GM19438 (cell line): ENCODE results near the gene KMT2B.
"Not testable (repeated sequence)": the region's sequence is repeated elsewhere in the genome, so short reads cannot be mapped to it uniquely, and the experiment has no call there.

ENCODE experiments used
- ATAC-seq: cut with Tn5 transposase; IDR thresholded peaks from one replicate; pipeline ENCODE4 v1.9.1; 2021; ENCODE audit warnings: low read depth; ENCODE audit not compliant: unreplicated experiment

KMT2B gene

GRCh38 chr19:35717665-35718344, at the start of gene KMT2B:
Gene KMT2B, plus strand, starts transcription at chr19:35718003. Its CDS starts 16 bp downstream, at chr19:35718019.
- no peak for ATAC-seq

- ATAC-seq: no peak
Observed at GRCh38 chr19:35669566-35669965, 48.2 kb upstream of the KMT2B start.

- no peak for ATAC-seq
Observed at GRCh38 chr19:35669974-35670373, 47.8 kb upstream of the KMT2B start.

GRCh38 chr19:35670686-35671085, 47.1 kb upstream of the KMT2B start:
- no peak for ATAC-seq

- ATAC-seq: no peak
Observed at GRCh38 chr19:35671818-35672217, 46.0 kb upstream of the KMT2B start.

GRCh38 chr19:35673121-35673804, 44.5 kb upstream of the KMT2B start:
- no peak for ATAC-seq

- ATAC-seq: no peak
Observed at GRCh38 chr19:35675589-35676140, 42.1 kb upstream of the KMT2B start.

- ATAC-seq: no peak
Observed at GRCh38 chr19:35689836-35690235, 28.0 kb upstream of the KMT2B start.

GRCh38 chr19:35691106-35691505, 26.7 kb upstream of the KMT2B start:
- ATAC-seq: not testable (repeated sequence)

GRCh38 chr19:35692010-35692409, 25.8 kb upstream of the KMT2B start:
- ATAC-seq: no peak

GRCh38 chr19:35693422-35693821, 24.4 kb upstream of the KMT2B start:
- ATAC-seq: no peak

- peak; percentile 72 for ATAC-seq
Observed at GRCh38 chr19:35693835-35694599, 23.8 kb upstream of the KMT2B start.

GRCh38 chr19:35695895-35696422, 21.8 kb upstream of the KMT2B start:
- no peak for ATAC-seq

- no peak for ATAC-seq
Observed at GRCh38 chr19:35696835-35697234, 21.0 kb upstream of the KMT2B start.

GRCh38 chr19:35702223-35703012, 15.4 kb upstream of the KMT2B start:
- peak; percentile 93 for ATAC-seq

- ATAC-seq: no peak
Observed at GRCh38 chr19:35703343-35703742, 14.5 kb upstream of the KMT2B start.

- ATAC-seq: no peak
Observed at GRCh38 chr19:35704218-35704617, 13.6 kb upstream of the KMT2B start, which contains the start of gene ZBTB32. Gene ZBTB32, plus strand, starts transcription at chr19:35704558. Its CDS starts 10,069 bp downstream, at chr19:35714627.

GRCh38 chr19:35708391-35708790, 9.4 kb upstream of the KMT2B start:
- no peak for ATAC-seq

GRCh38 chr19:35710784-35711723, 6.7 kb upstream of the KMT2B start:
- no peak for ATAC-seq
